HT-29 (cell line): Measurements from ENCODE around the gene SPECC1L. TPM values are rescaled to one million over a fixed set of nuclear protein-coding genes. Genes with fewer than 3 reads are reported as not detected.

Source experiments
- DNase-seq: peaks from one replicate; pipeline ENCODE4 v3.0.0-alpha.2; 2015; ENCODE audit warnings: low spot score
- total RNA-seq: library from RNA; depleted of rRNA; stranded (reverse); fragments of >200 nt; shearing (Covaris generic); gene quantifications from 2 replicates; pipeline ENCODE4 v1.2.3, GENCODE V29; 2014

SPECC1L gene
- total RNA-seq, 1 experiment from 2014 or later: 9.5 TPM

- no peak for DNase-seq
Measured at GRCh38 chr22:24413271-24413670, 142.6 kb downstream of the SPECC1L start.

- DNase-seq: no peak
Measured at GRCh38 chr22:24413736-24414385, 143.2 kb downstream of the SPECC1L start.

- no peak for DNase-seq
Measured at GRCh38 chr22:24414523-24414922, 143.9 kb downstream of the SPECC1L start.

GRCh38 chr22:24414984-24415945 lies 144.6 kb downstream of the SPECC1L start:
- DNase-seq: no peak

- DNase-seq: no peak
Measured at GRCh38 chr22:24416095-24416494, 145.5 kb downstream of the SPECC1L start.

- no peak for DNase-seq
Measured at GRCh38 chr22:24416611-24417010, 146.0 kb downstream of the SPECC1L start.

- DNase-seq: no peak
Measured at GRCh38 chr22:24417200-24417599, 146.6 kb downstream of the SPECC1L start.

- no peak for DNase-seq
Measured at GRCh38 chr22:24417901-24418641, 147.4 kb downstream of the SPECC1L start.

- no peak for DNase-seq
Measured at GRCh38 chr22:24418786-24419474, 148.3 kb downstream of the SPECC1L start.

GRCh38 chr22:24419475-24419850 lies 148.8 kb downstream of the SPECC1L start:
- DNase-seq: no peak

- no peak for DNase-seq
Measured at GRCh38 chr22:24420072-24420976, 149.7 kb downstream of the SPECC1L start.

GRCh38 chr22:24420977-24421343 lies 150.3 kb downstream of the SPECC1L start:
- DNase-seq: no peak

- no peak for DNase-seq
Measured at GRCh38 chr22:24421428-24421931, 150.8 kb downstream of the SPECC1L start.

GRCh38 chr22:24422102-24422665 lies 151.6 kb downstream of the SPECC1L start:
- DNase-seq: no peak

- no peak for DNase-seq
Measured at GRCh38 chr22:24423519-24424000, 152.9 kb downstream of the SPECC1L start.

GRCh38 chr22:24424001-24424900 lies 153.6 kb downstream of the SPECC1L start:
- DNase-seq: no peak

GRCh38 chr22:24424901-24425775 lies 154.5 kb downstream of the SPECC1L start:
- no peak for DNase-seq

GRCh38 chr22:24426436-24426835 lies 155.8 kb downstream of the SPECC1L start:
- DNase-seq: no peak
